Hair follicular keratinocyte (primary cell): ENCODE results near the gene TSPYL2. TPM values are rescaled to one million over a fixed set of nuclear protein-coding genes. Genes with fewer than 3 reads are reported as not detected.

ENCODE experiments used
- total RNA-seq: library from RNA; depleted of rRNA; stranded (reverse); fragments of >200 nt; gene quantifications from 2 replicates; pipeline ENCODE4 v1.2.3, GENCODE V29; 2015

TSPYL2 gene
- 10.3 and 13.1 TPM in 2 replicates for total RNA-seq

DNA sequence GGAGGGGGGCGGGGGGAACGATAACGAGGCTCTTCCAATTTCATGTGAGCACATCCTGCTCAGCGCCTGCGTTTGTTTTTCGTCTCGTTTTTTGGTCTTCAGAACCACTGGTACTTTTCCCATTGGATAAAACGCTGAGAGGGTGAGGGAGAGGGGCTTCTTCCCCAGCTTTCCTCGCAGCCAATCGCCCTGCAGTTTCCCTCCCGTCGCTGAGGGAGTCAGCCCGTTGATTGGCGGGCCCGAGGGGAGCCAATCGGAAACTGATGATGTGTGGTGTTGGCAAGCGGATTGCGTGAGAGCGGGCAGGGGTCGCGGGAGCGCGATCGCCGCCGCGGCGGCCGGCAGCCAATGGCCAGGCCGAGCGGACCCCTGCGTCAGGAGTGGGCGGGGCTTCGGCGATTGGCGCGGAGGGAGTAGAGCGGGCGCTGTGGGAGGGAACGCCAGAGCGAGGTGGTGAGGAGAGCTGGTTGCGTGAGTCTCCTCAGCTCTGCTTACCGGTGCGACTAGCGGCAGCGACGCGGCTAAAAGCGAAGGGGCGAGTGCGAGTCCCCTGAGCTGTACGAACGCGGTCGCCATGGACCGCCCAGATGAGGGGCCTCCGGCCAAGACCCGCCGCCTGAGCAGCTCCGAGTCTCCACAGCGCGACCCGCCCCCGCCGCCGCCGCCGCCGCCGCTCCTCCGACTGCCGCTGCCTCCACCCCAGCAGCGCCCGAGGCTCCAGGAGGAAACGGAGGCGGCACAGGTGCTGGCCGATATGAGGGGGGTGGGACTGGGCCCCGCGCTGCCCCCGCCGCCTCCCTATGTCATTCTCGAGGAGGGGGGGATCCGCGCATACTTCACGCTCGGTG lies at the start of gene TSPYL2:
TSPYL2 (plus strand) TSS at position 443 of the 848 bp plus-strand sequence; CDS start at position 575, 132 bp downstream.

DNA sequence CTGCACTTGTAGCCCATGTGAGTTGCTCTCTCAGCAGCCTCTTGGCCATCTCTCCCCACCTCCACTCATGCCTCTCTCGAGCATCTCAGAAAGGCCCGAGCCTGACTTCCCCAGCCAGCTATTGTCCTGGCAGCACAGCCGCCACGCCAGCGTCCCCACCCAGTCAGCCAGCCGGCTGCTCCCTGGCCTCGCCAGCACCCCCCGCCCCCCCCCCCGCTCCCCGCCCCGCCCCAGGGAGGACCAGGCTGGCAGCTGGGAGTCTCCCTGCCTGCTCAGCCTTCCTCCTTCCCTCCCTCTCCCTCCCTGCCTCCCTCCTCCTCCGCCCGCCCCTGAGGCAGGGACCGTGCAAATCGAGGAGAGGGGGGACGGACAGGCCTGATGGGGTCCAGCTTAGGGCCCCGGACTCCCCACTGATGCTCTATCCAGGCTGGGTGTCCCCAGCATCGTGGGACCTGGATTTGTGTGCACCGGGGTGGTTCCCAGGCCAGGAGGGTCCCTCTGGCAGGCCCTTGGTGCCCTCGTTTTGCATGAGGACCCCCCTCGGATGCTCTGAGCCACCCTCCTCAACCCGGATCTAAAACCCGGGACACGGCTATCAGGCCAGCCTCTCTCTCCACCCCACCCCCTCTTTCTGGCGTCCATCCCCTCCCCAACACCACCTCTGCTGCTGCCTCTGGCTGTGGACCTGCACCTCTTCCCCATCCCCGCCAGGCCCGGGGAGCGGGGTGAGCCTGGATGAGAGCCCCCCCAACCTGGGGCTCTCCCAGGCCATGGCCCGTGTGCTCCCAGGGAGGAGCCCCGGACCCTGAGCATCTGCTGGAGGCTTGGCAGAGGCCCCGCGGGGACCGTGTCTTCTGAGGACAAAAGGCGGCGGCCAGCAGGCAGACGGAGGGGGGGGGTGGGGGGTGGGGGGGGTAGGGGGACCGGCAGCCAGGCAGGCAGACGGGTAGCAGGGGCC lies 33.7 kb upstream of the TSPYL2 start, which contains the start of gene GPR173:
GPR173 (plus strand) TSS at position 621 of the 958 bp plus-strand sequence. CDS start 27,833 bp downstream, outside the sequence.

DNA sequence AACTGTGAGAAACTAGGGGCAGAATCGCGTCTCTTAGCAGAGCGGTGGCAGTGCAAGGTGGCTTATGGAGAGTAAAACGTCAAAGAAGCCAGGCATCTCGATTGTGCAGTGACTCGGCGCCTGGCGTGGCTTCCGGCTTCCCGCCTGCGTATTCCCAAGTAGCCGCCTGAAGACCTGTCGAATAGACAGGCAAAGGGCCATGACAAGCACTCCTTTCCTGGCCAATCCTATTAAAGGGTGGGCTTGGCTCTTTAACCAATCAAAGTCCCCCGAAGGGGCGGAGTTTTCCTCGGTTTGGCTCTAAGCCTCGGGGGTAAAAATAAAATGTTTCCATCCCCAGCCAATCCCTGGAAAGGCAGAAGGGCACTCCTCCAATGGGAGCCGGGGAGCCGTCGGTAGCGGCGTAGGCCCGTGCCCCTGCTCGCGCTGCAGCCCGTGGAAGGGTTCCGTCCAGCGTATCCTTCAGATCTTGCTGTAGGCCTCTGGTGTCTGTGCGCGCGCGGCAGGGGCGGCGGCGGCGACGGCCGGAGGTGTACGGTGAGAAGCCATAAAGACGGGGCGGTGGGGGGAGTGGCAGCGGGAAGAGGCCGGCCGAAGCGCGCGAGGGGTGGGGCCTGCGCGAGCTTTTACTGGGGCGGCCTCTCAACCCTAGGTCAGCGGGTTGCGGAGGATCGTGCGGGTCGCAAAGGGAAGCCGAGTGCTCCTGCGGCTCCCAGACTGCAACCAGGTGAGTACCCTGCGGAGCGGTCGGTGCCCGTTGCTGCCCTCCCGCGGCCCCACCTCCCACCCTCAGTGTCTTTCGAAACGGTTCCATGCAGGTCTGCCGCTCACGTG lies 11.8 kb downstream of the TSPYL2 start, which contains the start of gene KANTR:
KANTR (plus strand) TSS at position 395 of the 834 bp plus-strand sequence. CDS start 30,131 bp downstream, outside the sequence.

Other genes with a start within 250 kb of the TSPYL2 start
- not detected in 2 replicates for gene XAGE3, start 214.3 kb upstream of the TSPYL2 start, total RNA-seq
- gene FAM156B, start 185.0 kb upstream of the TSPYL2 start, total RNA-seq, result 7.8 and 13.8 TPM in 2 replicates
- gene FAM156A, start 123.8 kb upstream of the TSPYL2 start, total RNA-seq, result 2.8 and 8.4 TPM in 2 replicates
- 0.08 TPM in 1 of 2 replicates, not detected in the other for gene GPR173, start 33.6 kb upstream of the TSPYL2 start, total RNA-seq
- 1.6 and 1.8 TPM in 2 replicates for gene KANTR, start 11.8 kb downstream of the TSPYL2 start, total RNA-seq
- 45.1 and 53.8 TPM in 2 replicates for gene KDM5C, start 142.8 kb downstream of the TSPYL2 start, total RNA-seq
- gene IQSEC2, start 199.2 kb downstream of the TSPYL2 start, total RNA-seq, result 9.2 and 11.1 TPM in 2 replicates